Lower leg skin (tissue), 4 donors: ENCODE measurements around the gene FAM111A. TPM values are rescaled to one million over a fixed set of nuclear protein-coding genes. Genes with fewer than 3 reads are reported as not detected.

ENCODE experiments used
- DNase-seq, 2 donors: peaks; one replicate each; pipeline ENCODE4 v3.0.0-alpha.2; 2019; ENCODE audit warnings: low spot score in 2 of 2
- H3K4me3 ChIP-seq: fragments of 200-600 bp; sonication (generic); 2 replicates; pipeline ENCODE4 v1.5.1; 2017; ENCODE audit warnings: mild to moderate bottlenecking, low read depth; ENCODE audit not compliant: poor library complexity, severe bottlenecking
- POLR2A ChIP-seq, 2 donors: fragments of 450-650 bp; IDR thresholded peaks; one replicate each; pipeline ENCODE4 v1.6.1; 2016 to 2017; ENCODE audit warnings: antibody characterized with exemption in 2 of 2, mild to moderate bottlenecking in 1 of 2, moderate library complexity in 1 of 2
- WGBS, 2 donors: methylation state at CpG; one replicate each; pipeline ENCODE4 v1.1.5; 2018; 5-methylcytosine and 5-hydroxymethylcytosine counted together
- intact Hi-C: fragments of 100-400 bp; cut with DNase I; formaldehyde crosslinking; loops from one replicate; pipeline ENCODE4 v1.15.0; 2023; ENCODE audit warnings: low total_unique reads
- total RNA-seq, 4 donors: library from RNA; depleted of rRNA; stranded (reverse); fragments of >200 nt; gene quantifications; one replicate each; pipeline ENCODE4 v1.1.0, GENCODE V29; 2016
- TF ChIP-seq, protein P1 (sequence below), 3 donors: fragments of 450-650 bp; IDR thresholded peaks; one replicate each; pipeline ENCODE4 v1.5.1; 2016; ENCODE audit warnings: antibody characterized with exemption in 3 of 3, mild to moderate bottlenecking in 3 of 3, moderate library complexity in 2 of 3

FAM111A gene
- total RNA-seq, 4 donors from 2014 or later = 14.9 to 25.0 (median 20.9) TPM

GRCh38 chr11:59171508-59172322, 29.1 kb downstream of the FAM111A start, which contains the start of gene DTX4:
Gene DTX4 (plus strand): TSS chr11:59172132. CDS start chr11:59172596, 464 bp downstream.
- WGBS, 2 donors = 0% methylated on average over 43 to 54 of the region's 64 CpGs
- intact Hi-C loops = loop anchor here (2.0 kb wide), 1 partner anchor 35 kb away; no protein-coding TSS in a partner anchor

DNA sequence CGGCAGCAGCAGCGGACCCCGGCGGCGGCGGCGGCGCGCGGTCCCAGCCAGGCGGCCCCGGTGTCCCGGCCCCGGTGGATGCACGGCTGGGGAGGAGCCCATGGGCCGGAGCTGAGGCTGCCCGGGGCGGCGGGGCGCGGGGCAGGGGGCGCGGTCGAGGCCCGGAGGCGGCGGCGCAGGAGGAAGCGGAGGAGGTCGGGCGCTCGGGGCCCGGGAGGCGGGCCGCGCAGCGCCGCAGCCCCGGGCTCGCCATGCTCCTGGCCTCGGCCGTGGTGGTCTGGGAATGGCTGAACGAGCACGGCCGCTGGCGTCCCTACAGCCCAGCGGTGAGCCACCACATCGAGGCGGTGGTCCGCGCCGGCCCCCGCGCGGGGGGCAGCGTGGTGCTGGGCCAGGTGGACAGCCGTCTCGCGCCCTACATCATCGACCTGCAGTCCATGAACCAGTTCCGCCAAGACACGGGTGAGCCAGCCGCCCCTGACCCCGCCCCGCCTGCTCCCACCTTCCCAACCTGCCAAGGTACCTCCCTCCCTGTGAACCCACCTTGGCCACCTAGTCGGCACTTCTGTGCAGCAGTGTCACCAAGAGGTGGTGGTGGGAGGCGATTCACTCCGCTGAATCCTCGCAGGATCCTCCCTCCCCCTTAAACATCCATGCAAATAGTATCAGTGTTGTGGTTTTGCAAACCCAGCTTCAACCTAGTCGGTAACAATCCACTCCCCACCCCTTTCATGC, 29.9 kb downstream of the FAM111A start:
- peak in 1 of 2 donors; percentile 88 for DNase-seq
- intact Hi-C loops = no loop called here
- H3K4me3 ChIP-seq = peak overlapping the region; percentile 28
- 0 to 4% methylated on average over 13 to 43 of the region's 70 CpGs for WGBS, 2 donors
- no peak for TF ChIP-seq POLR2A (IDR thresholded peaks at IDR 0.05)
- TF ChIP-seq, protein P1, sequence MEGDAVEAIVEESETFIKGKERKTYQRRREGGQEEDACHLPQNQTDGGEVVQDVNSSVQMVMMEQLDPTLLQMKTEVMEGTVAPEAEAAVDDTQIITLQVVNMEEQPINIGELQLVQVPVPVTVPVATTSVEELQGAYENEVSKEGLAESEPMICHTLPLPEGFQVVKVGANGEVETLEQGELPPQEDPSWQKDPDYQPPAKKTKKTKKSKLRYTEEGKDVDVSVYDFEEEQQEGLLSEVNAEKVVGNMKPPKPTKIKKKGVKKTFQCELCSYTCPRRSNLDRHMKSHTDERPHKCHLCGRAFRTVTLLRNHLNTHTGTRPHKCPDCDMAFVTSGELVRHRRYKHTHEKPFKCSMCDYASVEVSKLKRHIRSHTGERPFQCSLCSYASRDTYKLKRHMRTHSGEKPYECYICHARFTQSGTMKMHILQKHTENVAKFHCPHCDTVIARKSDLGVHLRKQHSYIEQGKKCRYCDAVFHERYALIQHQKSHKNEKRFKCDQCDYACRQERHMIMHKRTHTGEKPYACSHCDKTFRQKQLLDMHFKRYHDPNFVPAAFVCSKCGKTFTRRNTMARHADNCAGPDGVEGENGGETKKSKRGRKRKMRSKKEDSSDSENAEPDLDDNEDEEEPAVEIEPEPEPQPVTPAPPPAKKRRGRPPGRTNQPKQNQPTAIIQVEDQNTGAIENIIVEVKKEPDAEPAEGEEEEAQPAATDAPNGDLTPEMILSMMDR (IDR thresholded peaks at IDR 0.05) = no peak

More at GRCh38 chr11:59171508-59172322, 29.1 kb downstream of the FAM111A start, which contains the start of gene DTX4:
- DNase-seq = peak; percentile 91 to 98
- no peak for TF ChIP-seq POLR2A (IDR thresholded peaks at IDR 0.05)
- TF ChIP-seq, protein P1 (IDR thresholded peaks at IDR 0.05) = peak in 1 of 3 donors; percentile 67
- H3K4me3 ChIP-seq = peak within 1 kb of the TSS; percentile 28

GRCh38 chr11:59173080-59173963, 30.7 kb downstream of the FAM111A start:
- peak in 1 of 2 donors; percentile 90 for DNase-seq
- WGBS, 2 donors = 5 to 7% methylated on average over 33 to 37 of the region's 37 CpGs
- TF ChIP-seq POLR2A (IDR thresholded peaks at IDR 0.05) = no peak
- TF ChIP-seq, protein P1 (IDR thresholded peaks at IDR 0.05) = no peak

GRCh38 chr11:59173964-59174663, 31.5 kb downstream of the FAM111A start:
- no peak overlapping the region for H3K4me3 ChIP-seq
- 31 to 33% methylated on average over 7 of the region's 7 CpGs for WGBS, 2 donors
- DNase-seq = no peak
- intact Hi-C loops = no loop called here
- TF ChIP-seq, protein P1 (IDR thresholded peaks at IDR 0.05) = no peak
- TF ChIP-seq POLR2A (IDR thresholded peaks at IDR 0.05) = no peak

More at GRCh38 chr11:59173080-59173963, 30.7 kb downstream of the FAM111A start:
- intact Hi-C loops = no loop called here
- H3K4me3 ChIP-seq = peak overlapping the region; percentile 28

- 61 to 76% methylated on average over 7 of the region's 7 CpGs for WGBS, 2 donors
- TF ChIP-seq POLR2A (IDR thresholded peaks at IDR 0.05) = no peak
- no peak overlapping the region for H3K4me3 ChIP-seq
- no peak for DNase-seq
- intact Hi-C loops = no loop called here
Measured at GRCh38 chr11:59174664-59175033, 32.0 kb downstream of the FAM111A start.
